NCI-H446 treated with DMSO at 0.1 percent for 48 hours (cell line): ENCODE data around the gene CNBD2.
A peak's percentile ranks its signal among the peaks of the same experiment; 100 is the strongest.
"Not testable (repeated sequence)": the region's sequence is repeated elsewhere in the genome, so short reads cannot be mapped to it uniquely, and the experiment has no call there.

Source experiments
- DNase-seq: peaks from one replicate; lab custom pipeline; 2025; lab: John Stamatoyannopoulos, UW

Gene CNBD2

DNA sequence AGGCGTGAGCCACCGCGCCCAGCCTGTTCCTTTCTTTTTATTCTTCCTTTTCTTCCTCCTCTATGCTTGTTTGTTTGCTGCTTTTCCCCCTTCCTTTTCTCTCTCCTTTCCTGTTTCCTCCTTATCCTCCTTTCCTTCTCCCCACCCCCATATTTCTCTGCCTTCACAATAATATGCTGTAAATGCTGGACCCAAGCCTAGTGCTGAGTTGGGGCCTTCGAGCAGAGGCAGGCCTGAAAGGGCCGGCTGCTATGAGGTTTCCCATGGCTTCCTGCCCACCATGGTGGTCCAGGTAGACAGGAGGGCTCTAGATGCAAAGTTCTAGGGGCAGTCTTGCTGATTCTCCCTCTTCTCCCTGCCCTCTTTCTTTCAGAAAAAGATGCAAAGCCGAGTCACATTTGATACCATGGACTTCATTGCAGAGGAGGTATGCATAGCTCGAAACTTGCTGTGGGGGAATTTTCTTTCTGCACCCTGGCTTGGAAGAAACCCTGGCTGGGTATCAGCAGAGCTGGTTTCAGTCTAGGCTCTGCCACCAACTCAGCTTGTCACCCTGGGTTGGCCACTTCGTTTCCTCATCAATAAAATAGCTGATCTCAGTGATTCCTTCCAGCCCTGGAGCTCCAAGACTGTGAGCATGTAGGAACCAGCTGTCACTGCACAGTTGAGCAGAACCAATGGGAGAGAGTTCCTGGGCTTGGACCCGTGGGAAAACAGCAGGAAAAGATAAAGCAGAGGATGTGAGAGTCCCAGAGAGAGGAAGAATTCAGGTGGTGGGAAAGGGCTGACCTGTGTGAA lies 7.4 kb downstream of the CNBD2 start:
- no peak for DNase-seq

DNA sequence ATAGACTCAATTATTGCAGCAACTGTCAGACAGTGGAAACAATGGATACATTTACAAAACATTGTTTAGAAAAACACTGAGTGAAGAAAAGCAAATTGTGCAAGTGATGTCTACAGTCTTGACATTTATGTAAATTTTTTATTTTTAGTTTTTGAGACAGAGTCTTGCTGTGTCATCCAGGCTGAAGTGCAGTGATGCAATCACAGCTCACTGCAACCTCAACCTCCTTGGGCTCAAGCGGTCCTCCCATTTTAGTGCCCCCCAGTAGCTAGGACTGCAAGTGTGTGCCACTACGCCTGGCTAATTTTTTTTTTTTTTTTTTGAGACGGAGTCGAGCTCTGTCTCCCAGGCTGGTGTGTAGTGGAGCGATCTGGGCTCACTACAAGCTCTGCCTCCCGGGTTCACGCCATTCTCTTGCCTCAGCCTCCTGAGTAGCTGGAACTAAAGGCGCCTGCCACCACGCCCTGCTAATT lies 9.7 kb downstream of the CNBD2 start:
- DNase-seq = no peak

DNA sequence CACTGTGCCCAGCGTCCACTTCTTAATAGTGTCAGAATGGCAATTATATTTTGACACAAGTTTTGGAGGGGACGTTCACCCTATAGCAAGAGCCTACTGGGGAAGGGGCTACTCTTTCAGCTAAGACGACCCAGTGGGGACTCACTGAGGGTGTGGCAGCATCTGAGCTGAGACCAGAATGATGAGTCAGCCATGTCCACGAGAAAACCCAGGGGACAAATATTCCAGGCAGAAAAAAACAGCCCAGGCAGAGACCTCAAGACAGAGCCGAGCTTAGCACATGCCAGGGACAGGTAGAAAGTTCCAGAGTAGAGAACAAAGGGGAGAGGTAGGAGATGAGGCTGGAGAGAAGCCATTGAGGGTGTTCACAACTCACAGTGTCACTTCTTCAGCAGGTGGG lies 11.2 kb downstream of the CNBD2 start:
- no peak for DNase-seq

DNA sequence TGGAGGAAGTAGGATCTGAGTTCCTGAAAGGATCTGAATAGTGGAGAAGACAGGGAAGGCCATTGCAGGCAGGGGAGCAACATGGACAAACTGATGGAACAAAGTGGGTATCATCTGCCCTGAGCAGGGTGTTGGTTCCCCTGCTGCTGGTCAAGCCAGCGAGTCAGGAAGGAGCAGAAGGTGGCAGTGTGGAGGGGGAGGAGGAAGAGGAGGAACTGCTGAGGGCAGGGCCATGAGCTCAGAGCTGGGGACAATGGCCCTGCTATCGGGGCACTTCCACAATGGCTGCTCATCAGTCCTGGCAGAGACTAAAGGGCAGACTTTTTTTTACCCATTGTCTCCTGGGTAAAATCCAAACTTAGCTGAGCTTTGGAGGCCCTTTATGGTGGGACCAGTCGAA lies 13.6 kb downstream of the CNBD2 start:
- no peak for DNase-seq

DNA sequence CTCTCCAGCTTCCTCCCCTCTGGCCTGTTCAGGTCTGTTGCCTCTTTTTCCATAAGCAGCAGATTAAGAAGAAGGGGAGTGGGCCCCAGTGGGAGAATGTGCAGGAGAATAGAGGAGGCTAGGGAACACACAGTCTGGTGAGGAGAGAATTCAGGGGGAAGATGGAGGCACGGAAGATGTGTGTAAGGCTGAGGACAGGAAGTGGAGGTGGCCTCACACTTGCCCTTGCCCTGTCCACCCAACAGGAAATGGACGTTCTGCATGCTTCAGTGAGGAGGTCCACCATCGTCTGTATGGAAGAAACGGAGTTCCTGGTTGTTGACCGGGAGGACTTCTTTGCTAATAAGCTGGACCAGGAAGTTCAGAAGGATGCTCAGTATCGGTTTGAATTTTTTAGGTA lies 16.0 kb downstream of the CNBD2 start:
- DNase-seq = no peak

DNA sequence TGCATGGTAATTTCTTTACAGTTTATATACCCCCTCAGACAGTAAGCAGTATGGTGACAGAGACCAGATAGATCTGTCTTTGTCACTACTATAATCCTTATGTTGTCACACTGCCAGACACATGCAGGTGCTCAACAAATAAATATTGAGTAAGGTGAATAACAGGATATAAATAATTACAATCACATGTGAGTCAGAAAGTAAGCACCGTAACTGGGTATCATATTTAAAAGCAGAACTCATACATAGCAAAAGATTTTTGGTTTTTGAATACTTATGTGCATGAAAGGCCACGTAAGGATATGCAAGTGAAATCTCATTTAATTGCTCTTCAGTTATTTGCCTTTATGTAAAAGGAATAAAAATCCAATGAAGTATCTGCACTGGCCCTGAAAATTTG lies 17.4 kb downstream of the CNBD2 start:
- DNase-seq = no peak

DNA sequence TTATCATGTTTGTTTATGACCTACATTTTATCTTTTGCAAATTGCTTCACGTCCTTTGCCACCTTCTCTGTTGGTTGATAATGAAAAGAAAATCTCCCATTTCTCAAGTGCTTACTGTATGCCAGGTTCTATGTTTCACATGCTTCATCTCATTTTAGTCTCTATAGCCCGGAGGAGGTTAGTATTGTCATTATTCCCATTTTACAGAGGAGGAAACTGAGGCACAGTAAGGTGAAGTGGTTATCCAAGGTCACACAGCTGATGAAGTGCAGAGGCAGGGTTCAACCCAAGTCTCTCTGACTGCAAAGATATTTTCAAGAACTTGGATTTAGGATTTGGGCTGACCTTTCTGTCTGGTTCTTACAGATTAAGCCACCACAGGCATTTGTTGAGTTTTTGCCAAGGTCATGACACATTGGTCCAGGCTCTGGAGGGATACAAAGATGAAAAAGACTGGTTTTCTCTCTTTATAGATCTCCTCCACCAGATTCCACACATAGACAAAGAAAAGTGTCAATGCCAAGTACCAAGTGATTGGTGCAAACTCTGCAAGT lies 20.6 kb downstream of the CNBD2 start:
- DNase-seq = no peak

DNA sequence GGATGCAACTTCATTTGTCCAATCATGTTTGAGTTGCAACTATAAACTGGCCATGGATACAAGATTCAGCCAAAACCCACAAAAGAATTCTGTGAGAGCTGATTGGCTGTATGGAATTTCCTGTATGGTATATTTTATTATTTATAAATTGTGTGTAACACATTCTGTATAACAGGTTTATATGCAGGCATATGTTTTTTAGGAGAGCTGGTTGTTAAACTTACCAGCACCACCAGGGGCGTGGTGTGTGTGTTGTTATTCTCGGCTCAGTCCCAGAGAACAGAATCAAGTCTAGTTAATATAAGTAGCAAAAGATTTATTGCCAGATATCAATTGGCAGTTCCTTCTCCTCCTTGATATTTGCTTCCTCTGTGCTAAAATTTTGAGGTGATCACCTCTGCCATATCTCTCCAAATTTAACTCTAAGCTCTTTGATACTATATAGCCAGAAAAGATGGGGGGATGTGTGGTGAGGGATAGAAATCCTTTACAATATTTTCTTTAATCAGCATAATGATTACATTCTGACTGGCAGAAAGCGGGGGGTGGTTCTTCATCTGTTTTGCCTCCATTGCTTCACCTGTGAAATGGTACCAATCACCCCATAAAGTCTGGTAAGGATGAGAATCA lies 22.9 kb downstream of the CNBD2 start:
- DNase-seq = no peak

DNA sequence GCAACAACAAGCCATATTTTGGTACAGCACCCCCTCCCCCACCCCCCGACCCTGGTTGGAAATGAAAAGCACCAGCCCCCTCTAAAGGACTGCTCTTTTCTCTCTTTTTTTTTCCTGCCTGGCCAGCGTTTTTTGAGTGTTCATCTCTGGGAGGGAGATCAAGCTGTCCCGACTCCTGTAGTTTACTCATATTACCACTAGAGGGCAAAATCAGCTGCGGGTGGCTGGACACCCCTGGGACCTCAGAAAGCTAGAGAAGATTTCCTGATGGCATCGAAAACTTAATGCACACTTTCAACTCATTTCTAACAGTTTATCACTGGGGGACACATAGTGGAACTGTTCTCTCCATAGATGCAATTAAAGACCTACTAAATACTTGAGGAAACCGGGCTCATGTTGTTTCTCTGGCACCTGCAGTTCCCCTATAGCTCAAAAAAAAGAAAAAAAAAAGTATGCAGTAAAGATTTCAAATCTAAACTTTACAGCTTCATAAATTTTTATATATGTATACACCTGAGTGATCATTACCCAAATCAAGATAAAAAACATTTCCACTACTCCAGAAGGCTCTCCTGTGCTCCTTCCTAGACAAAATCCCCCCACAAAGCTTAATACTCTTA lies 24.4 kb downstream of the CNBD2 start:
- peak; percentile 53 for DNase-seq

DNA sequence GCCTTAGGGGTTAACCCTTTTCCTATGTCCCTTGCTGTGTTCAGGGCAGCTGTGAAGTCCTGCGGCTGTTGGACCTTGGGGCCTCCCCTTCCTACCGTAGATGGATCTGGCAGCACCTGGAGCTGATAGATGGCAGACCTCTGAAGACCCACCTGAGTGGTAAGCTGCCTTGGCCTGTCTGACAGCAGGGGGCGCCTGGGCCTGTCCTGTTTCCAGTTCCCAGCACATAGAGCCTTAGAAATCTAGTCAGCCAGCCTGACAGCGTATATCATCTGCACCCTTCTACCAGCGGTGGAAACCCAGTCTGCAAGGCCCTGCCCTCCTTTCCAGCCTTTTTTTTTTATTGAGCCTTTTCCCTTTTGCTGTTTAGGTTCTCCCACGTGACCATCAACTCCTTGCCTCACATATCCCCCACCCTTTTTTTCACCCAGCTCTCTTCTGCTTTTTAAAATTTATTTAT lies 26.6 kb downstream of the CNBD2 start:
- peak; percentile 56 for DNase-seq

DNA sequence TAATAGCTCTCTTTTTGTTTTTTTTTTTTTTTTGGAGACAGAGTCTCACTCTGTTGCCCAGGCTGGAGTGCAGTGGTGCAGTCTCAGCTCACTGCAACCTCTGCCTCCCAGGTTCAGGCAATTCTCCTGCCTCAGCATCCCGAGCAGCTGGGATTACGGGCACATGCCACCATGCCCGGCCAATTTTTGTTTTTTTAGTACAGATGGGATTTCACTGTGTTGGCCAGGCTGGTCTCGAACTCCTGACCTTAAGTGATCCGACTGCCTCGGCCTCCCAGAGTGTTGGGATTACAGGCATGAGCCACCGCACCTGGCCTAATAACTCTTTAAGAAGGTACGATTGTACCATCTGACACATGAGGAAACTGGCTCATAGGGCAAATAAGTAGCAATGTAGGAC lies 28.1 kb downstream of the CNBD2 start:
- not testable (repeated sequence) for DNase-seq

DNA sequence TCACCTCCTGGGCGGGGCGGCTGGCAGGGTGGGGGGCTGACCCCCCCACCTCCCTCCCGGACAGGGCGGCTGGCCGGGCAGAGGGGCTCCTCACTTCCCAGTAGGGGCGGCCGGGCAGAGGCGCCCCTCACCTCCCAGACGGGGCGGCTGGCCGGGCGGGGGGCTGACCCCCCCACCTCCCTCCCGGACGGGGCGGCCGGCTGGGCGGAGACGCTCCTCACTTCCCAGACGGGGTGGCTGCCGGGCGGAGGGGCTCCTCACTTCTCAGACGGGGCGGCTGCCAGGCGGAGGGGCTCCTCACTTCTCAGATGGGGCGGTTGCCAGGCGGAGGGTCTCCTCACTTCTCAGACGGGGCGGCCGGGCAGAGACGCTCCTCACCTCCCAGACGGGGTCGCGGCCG lies 32.9 kb downstream of the CNBD2 start:
- DNase-seq = not testable (repeated sequence)

DNA sequence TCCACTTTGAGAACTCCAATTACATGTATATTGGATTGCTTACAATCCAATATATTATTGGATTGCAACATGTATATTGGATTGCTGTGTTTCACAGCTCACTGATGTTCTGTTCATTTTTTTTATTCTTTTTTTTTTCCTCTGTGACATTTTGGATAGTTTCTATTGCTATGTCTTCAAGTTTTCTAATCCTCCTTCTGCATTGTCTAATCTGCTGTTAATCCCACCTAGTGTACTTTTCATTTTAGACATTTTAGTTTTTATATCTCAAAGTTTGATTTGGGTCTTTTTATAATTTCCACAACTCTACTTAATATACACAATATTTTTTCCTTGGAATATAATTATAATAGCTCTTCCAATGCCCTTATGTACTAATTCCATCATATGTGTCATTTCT lies 34.5 kb downstream of the CNBD2 start:
- no peak for DNase-seq

DNA sequence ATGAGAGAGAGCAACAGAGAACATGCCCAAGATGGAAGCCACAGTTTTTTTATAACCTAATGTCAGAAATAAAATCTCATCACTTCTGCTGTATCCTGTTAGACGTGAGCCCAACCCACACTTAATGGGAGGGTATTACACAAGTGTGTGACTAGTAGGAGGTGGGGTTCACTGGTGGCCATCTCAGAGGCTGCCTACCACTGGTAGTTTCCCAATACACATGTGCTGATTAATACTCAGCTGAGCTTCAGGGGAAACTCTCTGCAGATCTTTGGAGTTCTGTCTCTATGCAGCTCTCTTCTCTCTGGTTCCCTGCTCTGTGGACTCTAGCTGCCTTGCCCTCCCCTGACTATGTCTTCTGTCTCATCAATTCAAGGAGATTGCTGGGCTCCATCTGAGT lies 35.7 kb downstream of the CNBD2 start:
- DNase-seq = no peak

DNA sequence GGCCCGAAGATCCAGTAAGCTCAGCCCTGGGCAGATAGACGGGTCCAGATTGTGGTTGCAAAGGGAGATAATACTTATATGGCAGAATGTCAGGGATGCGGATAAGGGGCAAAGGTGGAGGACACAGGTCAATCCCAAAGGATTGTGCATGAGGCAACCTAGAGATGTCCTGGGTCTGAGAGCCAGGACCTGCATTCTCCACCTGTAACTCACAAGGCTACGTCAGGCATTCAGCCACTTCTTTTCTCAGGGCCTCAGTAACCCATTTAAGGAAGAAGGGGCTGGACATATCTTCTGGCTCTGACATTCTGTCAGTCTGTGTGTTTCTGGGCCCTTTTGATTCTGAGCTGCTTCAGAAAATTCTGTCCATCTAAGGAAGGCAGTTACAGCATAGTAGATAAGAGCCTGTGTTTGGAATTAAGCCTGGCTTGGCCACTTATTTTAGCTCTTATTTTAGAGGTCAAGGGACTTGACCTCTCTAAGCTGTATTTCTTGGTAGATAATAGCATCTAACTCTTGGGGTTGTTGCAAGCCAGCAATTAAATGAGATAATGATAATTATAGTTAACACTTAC lies 40.2 kb downstream of the CNBD2 start:
- no peak for DNase-seq

DNA sequence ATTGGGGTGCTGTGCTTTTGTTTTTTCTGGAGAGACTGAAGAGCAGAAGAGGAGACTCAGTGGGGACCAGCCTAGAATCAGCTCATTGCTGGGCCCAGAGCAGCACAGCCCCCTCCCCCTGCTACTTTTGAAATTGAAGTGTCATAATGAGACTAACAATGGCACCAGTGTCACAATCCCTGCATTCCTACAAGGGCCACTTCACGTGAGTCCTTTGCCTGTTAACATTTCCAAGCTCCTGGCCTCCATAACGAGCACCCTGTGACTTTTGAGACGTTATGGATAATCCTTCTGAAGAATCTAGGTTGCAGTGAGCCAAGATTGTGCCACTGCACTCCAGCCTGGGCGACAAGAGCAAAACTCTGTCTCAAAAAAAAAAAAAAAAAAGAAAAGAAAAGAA lies 41.7 kb downstream of the CNBD2 start:
- no peak for DNase-seq

DNA sequence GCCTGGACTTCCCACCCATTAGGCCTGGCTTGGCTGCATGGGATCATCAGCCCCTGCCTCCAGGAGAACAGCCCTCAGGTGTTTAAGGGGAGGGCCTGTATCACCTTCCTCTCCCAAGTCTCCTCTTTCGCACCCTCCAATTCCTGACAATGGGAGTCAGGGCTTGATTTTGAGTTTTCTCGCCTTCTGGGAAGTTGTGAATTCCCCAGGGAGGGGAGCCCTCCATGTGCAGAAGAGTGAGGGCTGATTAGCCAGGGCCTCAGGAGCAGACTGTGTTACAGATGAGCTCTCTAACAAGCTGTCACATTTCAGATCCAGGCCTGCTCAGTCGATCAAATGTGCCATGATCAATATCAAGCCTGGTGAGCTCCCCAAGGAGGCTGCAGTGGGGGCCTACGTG lies 42.4 kb downstream of the CNBD2 start:
- no peak for DNase-seq

DNA sequence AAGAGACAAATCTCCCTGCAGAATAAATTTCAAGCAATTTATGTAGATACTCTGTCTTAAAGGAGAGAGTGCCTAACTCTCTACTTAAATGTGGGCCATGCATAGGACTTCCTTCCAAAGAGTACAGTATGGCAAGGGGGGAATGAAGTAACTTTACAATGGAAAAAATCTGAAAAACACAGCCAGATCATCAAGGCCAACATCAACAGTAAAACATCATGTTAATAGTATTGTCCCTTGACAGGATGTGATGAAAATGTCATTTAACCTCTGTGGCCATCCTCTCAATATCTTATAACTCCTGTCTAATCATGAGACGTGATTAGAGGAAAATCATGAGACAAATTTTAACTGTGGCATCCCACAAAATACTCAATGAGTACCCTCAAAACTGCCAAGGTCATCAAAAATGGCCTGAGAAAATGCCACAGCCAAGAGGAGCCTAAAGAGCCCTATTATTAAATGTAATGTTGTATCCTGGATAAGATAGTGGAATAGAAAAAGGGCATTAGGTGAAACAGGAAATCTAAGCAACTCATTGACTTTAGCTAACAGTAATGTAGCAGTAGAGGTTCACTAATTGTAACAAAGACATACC lies 47.5 kb downstream of the CNBD2 start:
- no peak for DNase-seq

DNA sequence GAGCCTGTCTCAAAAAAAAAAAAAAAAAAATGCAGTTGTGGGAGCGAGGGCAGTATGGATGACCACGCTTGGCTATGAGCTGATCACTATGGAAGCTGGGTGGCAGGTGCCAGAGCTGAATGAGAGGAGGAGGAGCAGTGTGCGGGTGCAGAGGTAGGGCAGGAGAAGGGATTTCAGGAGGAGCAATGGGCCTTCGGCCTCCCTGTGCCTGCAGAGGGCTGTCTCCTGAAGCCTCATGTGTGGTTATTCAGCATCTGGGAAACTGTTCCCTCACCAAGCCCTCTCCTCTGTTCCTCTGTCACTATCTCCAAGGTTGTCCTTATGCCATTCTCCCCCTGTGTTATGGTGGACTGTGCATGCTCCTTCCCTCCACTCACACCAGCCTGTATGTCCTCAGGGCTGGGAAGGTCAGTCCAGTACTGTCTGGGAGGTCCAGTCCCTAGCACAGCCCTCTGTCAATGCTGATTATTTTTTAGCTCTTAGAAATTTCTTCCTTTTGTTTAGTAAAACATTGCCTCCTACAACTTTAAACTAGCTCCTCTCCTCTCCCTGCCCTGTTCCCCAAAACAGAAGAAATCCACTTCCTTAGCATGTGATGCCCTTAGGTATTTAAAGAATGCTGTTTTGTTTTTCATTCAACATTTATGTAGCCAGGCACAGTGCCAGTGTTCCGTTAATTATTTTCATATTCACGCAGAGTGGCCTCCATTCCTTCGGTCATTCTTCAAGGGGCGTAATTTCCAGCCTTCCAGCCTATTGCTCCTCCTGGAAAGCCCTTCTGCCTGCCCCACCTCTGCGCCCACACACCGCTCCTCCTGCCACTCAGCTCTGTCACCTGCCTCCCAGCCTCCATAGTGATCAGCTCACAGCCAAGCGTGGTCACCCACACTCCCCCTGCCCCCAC lies 48.9 kb downstream of the CNBD2 start:
- DNase-seq = no peak

DNA sequence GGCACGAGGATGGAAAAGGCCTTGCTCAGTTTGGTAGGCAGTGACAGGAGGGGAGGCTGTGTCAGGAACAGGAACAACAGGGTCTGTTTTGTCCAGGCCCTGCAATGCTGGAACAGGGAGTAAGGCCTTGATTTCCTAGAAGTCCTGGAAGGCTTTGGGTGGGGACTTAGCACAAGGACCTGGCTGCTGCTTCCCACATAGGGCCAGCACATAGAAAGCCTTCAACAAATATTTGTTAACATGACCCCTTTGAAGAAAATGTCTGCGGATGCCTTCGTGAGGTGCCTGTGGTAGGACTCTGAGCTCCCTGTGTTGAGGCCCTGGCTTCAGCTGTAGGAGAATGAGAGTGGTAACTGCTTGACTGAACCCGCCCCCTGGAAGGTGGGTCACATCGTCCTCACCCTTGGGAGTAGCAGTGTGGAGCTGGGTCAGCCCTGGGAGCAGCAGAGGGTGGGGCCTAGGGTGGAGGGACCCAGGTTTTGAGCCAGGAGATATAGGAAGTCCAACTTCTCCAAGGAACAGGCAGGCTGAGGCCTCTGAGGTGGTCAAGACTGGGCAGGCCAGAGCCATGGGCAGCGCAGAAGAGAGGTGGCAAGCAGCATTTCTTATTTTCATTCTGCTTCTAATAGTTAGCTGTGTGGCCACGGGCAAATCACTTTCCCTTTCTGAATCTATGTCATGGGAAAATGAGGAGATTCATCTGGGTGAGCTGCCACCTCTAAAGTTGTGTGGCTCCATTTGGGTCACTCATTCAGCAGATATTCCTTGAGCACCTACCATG lies 50.0 kb downstream of the CNBD2 start:
- DNase-seq = no peak
